ENCODE results near the gene PDZRN3.

The PDZRN3 gene

DNA sequence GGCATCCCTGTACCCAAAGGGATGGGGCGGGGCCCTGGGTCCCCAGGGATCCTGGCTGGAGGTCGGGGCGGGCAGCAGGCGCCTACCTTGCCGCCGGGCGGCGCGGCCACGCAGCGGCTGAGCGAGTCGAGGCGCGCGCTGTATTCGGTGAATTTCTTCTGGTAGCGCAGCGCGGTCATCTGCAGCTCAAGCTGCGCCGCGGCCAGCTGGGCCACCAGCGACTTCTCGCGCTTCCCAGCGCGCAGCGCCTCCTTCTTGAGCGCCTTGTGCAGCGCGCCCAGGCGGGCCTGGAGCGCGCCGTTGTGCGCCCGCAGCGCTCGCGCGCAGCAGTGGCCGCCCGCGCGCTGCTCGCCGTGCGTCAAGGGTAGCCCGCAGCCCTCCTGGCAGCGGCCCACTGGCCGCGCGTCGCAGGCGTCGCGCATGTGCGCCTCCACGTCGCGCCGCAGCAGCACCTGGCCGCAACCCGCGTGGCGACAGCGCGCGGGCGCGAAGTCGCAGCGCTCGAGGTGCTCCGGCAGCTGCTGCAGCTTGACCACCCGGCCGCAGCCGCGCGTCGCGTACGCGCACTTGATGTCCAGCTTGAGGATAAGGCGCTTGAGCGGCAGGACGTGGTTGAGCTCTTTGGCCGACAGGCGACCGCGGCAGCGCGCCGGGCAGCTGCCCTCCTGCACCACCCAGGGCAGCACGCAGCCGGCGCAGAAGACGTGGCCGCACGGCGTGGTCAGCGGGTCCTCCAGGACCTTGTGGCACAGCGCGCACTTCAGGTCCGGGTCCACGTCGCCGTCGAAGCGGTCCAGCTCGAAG is 522 bp downstream of the PDZRN3 start:
- in situ Hi-C loops (cut with HindIII; ENCODE audit: low sequenced_read_pairs), result no loop called here

DNA sequence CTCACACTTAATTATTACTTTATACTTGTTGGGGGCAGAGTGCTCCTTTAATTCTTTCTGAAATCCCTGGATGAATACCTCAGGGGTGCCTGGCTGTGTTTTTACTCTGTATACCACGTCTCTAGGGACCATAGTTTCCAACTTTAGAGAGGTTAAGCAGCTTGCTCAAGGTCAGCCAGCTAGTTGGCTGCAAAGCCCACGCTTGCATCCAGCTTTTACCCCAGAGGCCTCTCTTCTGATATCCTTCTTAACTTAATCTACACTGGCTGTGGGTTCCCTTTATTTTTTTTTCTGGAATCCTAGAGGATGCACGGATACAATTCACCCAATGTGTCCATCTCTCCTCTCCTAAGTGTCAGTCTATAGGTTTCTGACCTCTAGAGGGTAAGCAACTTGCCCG is 1.4 kb downstream of the PDZRN3 start:
- in situ Hi-C loops (cut with HindIII; ENCODE audit: low sequenced_read_pairs), result no loop called here

DNA sequence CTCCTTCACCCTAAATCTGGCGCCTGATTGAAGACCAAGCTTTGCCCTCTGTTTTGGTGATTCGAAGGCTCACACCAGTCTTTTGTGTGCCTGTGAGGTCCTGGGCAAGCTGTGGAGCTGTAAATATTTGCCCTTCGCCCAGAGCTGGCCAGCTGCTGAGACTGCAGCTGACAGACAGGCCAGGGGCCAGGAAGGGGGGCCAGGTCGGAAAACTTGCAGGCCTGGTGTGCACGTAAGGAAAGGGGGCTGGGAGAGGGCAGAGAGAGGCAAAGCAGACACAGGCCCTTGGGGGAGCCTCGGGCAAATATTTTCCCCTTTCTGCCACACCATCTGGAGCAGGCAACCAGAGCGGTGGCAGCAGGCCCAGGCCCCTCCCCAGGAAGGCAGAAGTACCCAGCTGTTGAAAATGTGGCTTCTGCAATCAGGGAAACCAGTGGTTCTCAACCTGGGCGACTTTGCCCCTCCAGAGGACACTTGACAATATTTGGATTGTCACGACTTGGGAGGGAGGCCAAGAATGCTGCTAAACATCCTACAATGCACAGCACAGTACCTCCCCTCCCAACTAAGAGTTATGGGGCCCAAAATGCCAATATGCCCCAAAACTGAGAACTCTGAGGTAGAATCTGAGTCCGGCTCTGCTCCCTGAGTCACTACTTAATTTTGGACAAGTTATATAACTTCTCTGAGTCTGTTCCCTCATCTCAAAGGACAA is 2.5 kb downstream of the PDZRN3 start:
- in situ Hi-C loops (cut with HindIII; ENCODE audit: low sequenced_read_pairs), result no loop called here

DNA sequence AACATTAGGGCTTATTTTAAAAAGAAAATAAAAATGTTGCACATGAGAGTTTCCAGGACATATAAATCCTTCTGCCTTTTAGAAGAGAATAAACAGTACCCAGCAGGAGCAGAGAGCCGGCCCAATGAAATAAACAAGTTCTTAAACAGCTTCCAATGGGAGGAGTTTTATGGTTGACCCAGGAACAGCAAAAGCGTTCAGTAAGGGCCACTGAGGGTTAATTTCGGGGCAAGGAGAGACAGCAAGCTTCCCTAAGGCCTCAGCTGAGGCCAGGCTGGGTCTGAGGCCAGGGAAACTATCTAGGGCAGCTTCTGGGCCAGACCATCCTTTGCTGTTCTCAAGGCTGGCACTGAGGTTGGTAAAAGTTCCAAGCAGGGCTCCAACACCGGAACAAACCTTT is 3.4 kb downstream of the PDZRN3 start:
- in situ Hi-C loops (cut with HindIII; ENCODE audit: low sequenced_read_pairs), result no loop called here

DNA sequence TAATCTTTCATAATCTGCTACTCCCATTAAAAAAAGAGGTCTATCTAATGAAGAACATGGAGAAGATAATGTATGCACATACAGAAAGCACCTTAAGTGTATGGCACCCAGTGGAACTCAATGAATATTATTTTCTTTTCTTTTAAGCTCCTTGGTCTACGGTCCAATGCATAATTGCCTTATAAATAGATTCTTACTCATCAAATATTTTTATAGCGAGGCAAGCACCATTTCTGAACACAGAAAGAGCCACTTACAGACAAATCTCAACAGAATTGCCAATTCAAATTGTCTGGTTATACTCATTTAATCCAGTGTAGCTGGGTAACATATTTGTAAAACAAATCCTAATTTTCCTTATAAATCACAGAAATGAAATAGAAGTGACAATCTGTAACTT is 6.3 kb downstream of the PDZRN3 start:
- in situ Hi-C loops (cut with HindIII; ENCODE audit: low sequenced_read_pairs), result no loop called here

DNA sequence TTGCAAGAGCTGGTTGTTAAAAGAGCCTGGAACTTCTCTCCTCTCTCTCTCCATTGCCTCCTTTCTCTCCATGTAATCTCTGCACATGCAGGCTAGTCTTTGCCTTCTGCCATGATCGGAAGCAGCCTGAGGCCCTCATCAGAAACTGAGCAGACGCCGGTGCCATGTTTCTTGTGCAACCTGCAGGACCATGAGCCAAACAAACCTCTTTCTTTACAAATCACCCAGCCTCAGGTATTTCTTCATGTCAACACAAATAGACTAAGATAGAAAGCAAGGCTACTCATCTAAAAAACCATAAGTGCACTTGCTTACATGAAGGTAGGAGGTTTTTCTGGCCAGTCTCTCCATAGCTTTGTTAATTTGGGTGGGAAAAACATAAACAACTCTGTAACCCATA is 8.7 kb downstream of the PDZRN3 start:
- in situ Hi-C loops (cut with HindIII; ENCODE audit: low sequenced_read_pairs), result no loop called here

DNA sequence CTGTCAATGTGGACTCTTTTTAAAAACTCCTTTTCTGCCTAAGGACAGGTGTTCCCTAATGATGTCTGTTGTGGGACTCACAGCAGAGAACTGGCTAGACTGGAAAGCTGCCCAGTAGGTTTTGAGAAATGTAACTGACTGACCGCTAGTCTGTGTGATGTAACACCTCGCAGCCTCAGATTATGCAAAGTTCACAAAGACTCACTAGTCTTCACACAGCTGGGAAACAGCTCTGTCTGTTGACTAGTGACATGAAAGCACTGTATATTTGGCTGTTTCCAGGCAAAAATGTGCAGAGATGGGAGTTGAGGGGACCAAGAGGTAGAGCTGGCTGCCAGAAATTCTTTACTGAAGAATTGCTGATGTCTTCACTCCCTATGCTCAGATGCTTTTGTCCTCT is 10.3 kb downstream of the PDZRN3 start:
- in situ Hi-C loops (cut with HindIII; ENCODE audit: low sequenced_read_pairs), result no loop called here

DNA sequence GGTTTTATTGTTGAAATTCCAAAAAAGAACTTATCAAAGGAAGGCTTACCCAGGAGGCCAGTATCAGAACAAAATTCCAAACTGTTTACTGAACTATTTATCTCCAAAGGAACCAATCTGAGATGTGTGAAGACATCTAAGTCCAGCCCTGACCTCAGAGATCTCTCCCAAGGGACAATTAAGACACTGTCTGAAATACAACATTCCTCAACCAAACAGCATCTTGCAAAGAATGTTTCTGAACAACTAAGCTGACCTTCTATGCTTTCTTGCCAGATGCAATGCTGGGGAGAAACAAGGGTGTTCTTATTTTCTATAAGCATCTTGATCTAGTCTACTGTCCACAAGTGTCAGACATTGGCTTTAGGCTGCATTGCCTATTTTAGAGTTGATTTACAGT is 13.6 kb downstream of the PDZRN3 start:
- in situ Hi-C loops (cut with HindIII; ENCODE audit: low sequenced_read_pairs), result no loop called here

DNA sequence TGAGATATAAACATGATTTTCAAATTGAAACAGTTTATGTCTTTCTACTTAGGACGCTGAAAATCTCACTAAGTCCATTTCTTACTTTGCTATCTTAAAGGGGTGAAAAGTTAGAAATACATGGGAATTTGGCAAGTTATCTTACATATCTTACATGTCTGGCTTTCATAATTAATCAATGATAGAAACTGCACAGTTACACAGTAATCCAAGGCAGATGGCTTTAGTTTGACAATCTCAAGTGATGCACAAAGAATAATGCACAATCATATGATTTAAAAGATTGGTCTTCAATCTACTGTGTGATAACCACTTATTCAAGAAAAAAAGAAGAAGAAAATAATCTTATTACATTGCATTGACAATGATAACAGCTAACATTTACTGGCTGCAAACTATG is 14.2 kb downstream of the PDZRN3 start:
- in situ Hi-C loops (cut with HindIII; ENCODE audit: low sequenced_read_pairs), result no loop called here

DNA sequence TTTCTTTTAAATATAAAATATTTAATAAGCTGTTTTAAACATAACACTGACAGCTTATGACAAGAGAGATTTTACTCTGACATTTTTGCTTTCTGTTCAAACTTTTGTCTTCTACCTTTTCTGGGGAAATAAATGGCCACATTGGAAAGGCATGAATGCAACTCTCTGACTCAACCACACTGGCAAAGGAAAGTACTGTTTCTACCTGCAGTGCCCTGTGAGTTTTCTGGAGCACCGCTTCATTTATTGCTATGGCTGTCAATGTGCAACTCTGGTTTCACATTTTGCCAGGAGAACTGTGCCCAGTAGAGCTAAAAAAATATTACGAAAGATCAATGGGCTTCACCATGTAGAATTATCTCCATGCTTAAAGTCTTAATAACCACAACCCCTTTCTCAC is 15.1 kb downstream of the PDZRN3 start:
- in situ Hi-C loops (cut with HindIII; ENCODE audit: low sequenced_read_pairs), result no loop called here

DNA sequence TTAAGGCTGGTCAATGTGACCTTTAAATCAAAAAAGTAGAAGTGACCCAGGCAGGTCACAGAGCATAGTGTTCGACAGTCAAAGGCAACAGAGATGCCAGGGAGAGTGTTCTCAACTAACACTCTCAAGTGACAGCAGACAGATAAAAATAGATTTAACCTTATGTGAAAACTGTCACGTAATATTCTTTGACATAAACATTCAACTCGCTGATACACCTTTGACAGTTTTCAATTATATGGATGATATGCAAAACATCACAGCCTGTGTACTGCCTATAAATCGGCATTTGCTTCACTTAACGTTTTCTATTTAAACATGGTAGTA is 15.5 kb downstream of the PDZRN3 start:
- in situ Hi-C loops (cut with HindIII; ENCODE audit: low sequenced_read_pairs), result no loop called here

DNA sequence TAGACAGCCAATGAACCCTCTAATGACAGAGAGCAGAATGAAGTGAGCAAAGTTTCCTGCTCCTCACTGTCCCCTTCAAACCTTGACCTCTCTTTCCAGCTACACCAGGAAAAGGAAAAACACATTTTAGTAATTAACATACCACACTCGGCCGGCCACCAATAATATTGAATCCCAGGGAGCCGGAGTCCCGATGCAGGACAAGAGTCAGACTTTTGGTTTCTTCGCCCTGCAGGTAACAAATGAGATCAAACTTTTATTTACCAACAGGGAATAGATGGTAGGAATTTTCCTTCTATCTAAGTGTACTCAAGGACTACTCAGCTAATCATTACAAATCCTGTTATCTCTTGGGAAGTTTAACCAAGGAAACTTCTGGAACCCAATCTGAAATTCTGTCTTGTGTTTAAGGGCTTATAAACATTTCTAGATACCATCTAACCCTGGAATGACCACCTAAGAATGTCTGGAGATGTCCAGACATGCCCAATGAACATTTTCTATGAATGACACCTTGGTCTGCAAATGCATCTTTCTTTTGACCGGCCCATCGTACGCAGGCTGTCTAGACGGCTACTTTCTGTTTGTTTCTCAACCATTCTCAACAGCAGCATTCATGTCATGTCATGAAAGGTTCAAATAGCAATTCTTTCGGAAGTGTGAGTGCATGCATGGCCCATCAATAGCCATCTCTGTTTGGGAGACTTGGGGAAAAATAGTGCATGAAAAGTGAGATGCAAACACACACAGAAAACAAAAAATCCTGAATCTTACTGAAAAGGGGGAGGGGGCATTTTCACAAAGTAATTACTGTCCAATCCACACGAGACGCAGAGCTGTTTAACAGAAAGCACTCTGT is 16.1 kb downstream of the PDZRN3 start:
- in situ Hi-C loops (cut with HindIII; ENCODE audit: low sequenced_read_pairs), result no loop called here

DNA sequence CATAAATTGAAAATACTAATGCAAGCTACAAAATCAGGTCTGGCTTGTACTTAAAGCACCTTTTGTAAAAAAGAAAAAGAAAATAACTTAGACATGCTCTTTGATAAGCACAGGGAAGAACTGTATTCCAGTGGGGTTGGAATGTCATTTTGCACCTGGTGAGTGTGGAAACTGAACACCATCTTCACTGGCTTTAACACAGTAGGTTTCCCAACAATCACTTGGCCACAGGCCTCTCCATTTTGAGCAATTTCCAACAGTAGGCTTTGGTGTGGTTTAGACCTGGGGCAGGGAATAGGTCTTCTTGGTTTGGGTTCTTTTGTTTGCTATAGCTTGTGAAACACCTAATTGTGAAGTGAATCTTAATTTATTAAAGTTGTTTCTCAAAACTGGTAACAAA is 18.9 kb downstream of the PDZRN3 start:
- in situ Hi-C loops (cut with HindIII; ENCODE audit: low sequenced_read_pairs), result no loop called here

DNA sequence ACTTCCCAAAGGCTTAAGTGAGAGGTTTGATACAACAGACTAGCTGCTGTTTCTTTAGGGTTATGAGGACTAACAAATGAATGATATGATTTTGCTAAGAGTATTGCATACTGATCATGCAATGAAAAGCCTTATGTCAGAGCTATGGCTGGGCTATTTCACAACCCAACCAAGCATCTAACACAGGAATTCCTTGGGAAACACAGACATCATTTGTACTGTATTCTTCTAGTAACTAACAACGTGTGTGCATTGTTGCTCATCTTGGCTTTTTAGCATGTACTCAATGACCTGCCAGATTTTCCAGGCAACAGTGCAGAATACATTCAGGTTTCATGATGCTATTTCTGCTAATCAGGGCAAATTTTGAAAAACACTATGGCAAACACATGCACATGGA is 19.3 kb downstream of the PDZRN3 start:
- in situ Hi-C loops (cut with HindIII; ENCODE audit: low sequenced_read_pairs), result no loop called here

DNA sequence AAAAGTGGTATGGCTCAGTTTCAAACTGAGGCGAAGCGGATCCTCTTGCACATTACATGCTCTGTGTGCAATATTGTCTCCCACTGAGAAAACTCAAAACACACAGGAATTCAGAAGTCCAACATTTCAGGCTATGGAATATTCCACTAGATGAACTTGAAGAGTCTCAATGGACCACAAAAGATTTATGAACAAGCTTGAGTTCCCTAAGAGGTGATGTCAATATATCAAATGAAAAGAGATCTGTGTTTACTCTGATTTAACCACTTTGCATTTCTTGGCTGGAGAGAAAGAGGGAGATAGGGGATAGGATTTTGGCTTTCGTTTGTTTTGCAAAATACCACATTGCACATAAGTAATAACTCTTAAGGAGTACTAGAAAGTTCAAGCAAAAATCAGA is 20.3 kb downstream of the PDZRN3 start:
- in situ Hi-C loops (cut with HindIII; ENCODE audit: low sequenced_read_pairs), result no loop called here

DNA sequence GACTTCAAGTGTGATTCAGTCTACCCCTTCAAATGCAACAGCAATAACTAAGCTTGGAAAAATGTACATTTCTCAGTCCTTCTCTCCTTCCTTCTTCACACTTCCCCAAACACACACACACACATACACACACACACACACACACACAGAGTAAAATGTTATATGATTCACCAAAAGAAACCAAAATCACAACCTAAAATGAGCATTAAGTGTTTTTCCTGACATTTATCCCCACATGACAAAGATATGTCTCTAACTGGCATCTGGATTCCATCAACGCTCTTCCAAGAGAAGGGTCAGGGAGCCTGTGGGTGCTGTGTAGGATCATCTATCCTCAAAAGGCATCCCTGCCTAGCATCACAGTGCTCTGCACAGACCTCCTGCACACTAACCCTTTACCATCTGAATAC is 21.0 kb downstream of the PDZRN3 start:
- in situ Hi-C loops (cut with HindIII; ENCODE audit: low sequenced_read_pairs), result no loop called here

DNA sequence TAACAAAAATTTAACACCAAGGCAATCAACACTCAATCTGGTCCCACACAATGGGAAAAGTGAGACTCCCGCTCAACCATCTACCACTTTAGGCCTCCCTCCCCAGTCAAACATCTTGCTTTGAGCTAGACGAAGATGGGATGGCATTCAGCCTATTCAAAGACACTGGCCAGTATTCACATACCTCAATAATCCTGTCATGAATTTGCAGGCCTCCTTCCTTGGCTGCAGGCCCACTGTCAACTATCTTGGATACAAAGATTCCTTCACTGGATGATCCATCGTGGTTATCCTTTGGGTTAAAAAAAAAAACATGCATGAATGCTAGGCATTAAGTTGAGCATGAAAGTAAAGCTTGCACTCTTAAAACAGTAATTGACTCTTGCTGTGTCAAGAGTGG is 22.6 kb downstream of the PDZRN3 start:
- in situ Hi-C loops (cut with HindIII; ENCODE audit: low sequenced_read_pairs), result no loop called here

DNA sequence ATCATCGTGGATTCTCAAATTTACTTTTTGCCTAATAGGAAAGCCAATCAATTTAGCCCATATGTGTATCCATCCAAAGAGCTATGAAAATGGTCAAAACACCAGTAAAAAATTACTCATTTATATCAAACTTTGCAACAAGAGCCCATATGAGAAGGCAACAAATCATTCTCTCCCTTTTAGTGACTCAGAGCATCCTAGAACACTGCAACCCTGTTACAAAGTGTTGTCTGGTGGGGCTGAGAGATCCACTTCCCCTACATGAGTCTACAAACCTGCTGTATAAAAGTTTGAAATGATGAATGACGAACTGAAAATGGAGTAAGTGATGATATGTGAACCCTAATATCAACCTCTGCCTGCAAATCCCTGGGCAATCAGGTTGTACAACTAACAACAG is 23.3 kb downstream of the PDZRN3 start:
- in situ Hi-C loops (cut with HindIII; ENCODE audit: low sequenced_read_pairs), result no loop called here

DNA sequence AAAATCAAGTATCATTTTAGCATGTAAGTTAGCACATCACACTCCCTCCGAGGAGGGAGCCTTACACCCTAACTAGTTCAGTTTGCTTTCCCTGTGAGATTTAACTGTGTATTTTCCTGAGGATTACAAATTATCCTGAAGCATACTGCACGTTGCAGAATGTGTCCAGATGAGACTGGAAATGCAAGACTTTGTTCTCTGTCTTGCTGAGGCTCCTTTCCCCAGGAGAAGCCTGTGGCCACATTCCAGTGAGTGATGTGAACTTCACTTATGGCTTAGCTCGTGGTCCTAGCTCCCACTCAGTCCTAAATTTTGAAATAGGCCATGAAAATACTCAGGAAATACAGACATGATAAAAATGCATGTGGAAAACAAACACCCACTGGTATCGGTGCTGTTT is 23.7 kb downstream of the PDZRN3 start:
- in situ Hi-C loops (cut with HindIII; ENCODE audit: low sequenced_read_pairs), result no loop called here

DNA sequence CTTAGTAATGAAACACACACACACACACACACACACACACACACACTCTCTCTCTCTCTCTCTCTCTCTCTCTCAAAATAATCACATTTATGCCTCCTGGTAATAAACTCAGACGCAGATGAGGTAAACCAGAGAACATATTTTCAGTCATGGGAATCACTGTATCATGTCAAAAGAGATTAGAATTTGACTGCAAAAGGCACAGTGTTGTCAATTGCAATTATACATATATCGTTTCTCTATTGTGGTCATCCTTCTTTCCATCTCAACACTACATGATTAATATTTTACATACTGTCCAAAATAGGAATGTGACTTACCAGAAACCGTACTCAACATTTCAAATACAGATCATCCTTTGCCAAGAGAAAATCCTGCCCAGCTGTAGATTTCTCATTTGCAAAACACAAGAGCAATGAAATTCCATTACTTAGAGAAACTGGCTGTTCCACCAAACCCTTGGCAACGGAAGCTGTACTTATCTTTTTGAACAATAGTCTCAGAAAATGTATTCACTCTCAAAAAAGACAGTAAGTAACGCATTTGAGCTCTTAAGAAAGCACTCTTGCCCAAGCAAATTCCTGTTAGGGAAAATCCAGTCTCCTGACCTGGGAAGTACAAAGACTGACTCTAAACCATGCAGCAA is 24.3 kb downstream of the PDZRN3 start:
- in situ Hi-C loops (cut with HindIII; ENCODE audit: low sequenced_read_pairs), result no loop called here

DNA sequence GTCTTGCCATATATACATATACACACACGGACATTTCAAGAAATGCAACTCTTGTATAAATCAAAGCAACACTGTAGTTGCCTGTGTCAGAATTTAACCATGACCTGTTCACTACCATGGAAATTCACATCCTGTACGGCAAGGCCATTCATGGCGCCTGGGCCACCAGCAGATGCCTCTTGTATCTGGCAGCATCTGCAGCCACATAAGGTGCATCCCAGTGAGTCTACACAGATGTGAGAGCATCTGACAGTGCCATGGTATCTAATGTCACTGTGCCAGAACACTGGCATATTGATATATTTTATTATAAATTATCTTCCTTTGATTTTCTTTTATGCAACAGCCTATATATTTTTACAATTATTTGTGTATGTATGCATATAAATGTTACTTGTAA is 25.1 kb downstream of the PDZRN3 start:
- in situ Hi-C loops (cut with HindIII; ENCODE audit: low sequenced_read_pairs), result no loop called here
